OCI-LY7 (cell line): ENCODE results near the gene XRCC5. TPM values are rescaled to one million over a fixed set of nuclear protein-coding genes. Genes with fewer than 3 reads are reported as not detected.

Experiments used
- BruUV-seq: library from RNA; stranded (reverse); fragments of 400-500 nt; replicated peaks from 2 replicates; lab custom pipeline; 2021; lab: Mats Ljungman, UMichigan
- CTCF ChIA-PET: fragments of 300-600 bp; sonication (Branson Sonifier 250); formaldehyde crosslinking; loops from one replicate; lab custom pipeline; 2022; ENCODE audit warnings: antibody characterized with exemption; ENCODE audit not compliant: unreplicated experiment; lab: Charles Lee
- POLR2A ChIA-PET: fragments of 300-600 bp; sonication (Branson Sonifier 250); formaldehyde crosslinking; loops from one replicate; lab custom pipeline; 2022; ENCODE audit warnings: antibody characterized with exemption; lab: Charles Lee
- DNase-seq: peaks from one replicate; pipeline ENCODE4 v3.0.0-alpha.2; 2015; ENCODE audit warnings: low spot score
- H2AFZ ChIP-seq: fragments of 200-600 bp; sonication (generic), shearing (Covaris generic); 2 replicates; pipeline ENCODE4 v1.6.1; 2014; ENCODE audit warnings: mild to moderate bottlenecking, antibody characterized with exemption, low read length, moderate library complexity
- H3K27ac ChIP-seq: fragments of 200-600 bp; sonication (generic); 2 replicates; pipeline ENCODE4 v1.5.1; 2014; ENCODE audit warnings: mixed run types, low read depth, mild to moderate bottlenecking, moderate library complexity, low read length, inconsistent platforms; ENCODE audit not compliant: poor library complexity, severe bottlenecking
- H3K36me3 ChIP-seq: fragments of 200-600 bp; sonication (generic); 2 replicates; pipeline ENCODE4 v1.6.1; 2014; ENCODE audit warnings: mild to moderate bottlenecking, antibody characterized with exemption, low read length, moderate library complexity, mixed read lengths; ENCODE audit not compliant: insufficient read depth
- H3K4me1 ChIP-seq: fragments of 200-600 bp; sonication (generic); 2 replicates; pipeline ENCODE4 v1.5.1; 2014; ENCODE audit warnings: mild to moderate bottlenecking, low read length; ENCODE audit not compliant: insufficient read depth, poor library complexity, severe bottlenecking
- H3K4me2 ChIP-seq: fragments of 200-600 bp; sonication (generic); 2 replicates; pipeline ENCODE4 v1.6.1; 2014; ENCODE audit warnings: mild to moderate bottlenecking, low read length
- H3K4me3 ChIP-seq: fragments of 200-600 bp; sonication (generic); 2 replicates; pipeline ENCODE4 v1.5.1; 2014; ENCODE audit warnings: mild to moderate bottlenecking, low read depth, low read length; ENCODE audit not compliant: poor library complexity, severe bottlenecking
- H3K79me2 ChIP-seq: fragments of 200-600 bp; sonication (generic); 2 replicates; pipeline ENCODE4 v1.6.1; 2016; ENCODE audit warnings: low read depth, mild to moderate bottlenecking, low read length, moderate library complexity, mixed read lengths; ENCODE audit not compliant: insufficient read depth
- H3K9me2 ChIP-seq: fragments of 200-600 bp; sonication (generic); 2 replicates; pipeline ENCODE4 v1.6.1; 2016; ENCODE audit warnings: mild to moderate bottlenecking, low read length, mixed read lengths; ENCODE audit not compliant: insufficient read depth
- H3K9me3 ChIP-seq: fragments of 200-600 bp; sonication (generic); 2 replicates; pipeline ENCODE4 v1.6.1; 2014; ENCODE audit warnings: mild to moderate bottlenecking, mixed run types, low read length, mixed read lengths
- H4K20me1 ChIP-seq: fragments of 200-600 bp; sonication (generic); 2 replicates; pipeline ENCODE4 v1.6.1; 2014; ENCODE audit warnings: mild to moderate bottlenecking, antibody characterized with exemption, low read length, moderate library complexity, mixed read lengths; ENCODE audit not compliant: insufficient read depth
- EZH2phosphoT487 ChIP-seq: fragments of 200-600 bp; sonication (generic); IDR thresholded peaks from 2 replicates; pipeline ENCODE4 v1.6.1; 2018; ENCODE audit warnings: low read depth, borderline replicate concordance, mild to moderate bottlenecking, mixed run types, antibody characterized with exemption, low read length, moderate library complexity, mixed read lengths
- intact Hi-C: fragments of 100-400 bp; cut with micrococcal nuclease; formaldehyde crosslinking; loops from one replicate; pipeline ENCODE4 v1.10.0; 2022; ENCODE audit not compliant: unreplicated experiment
- total RNA-seq, 2 experiments: library from RNA; depleted of rRNA in 1 of 2; stranded (reverse); fragments of >200 nt in 1 of 2; shearing (Covaris generic) in 1 of 2; gene quantifications; 2 replicates each; pipeline ENCODE4 v1.2.3, GENCODE V29; 2014 to 2022
- TF ChIP-seq, protein P1 (sequence below): fragments of 200-600 bp; sonication (generic); conservative IDR thresholded peaks from 2 replicates; pipeline ENCODE4 v1.5.1; 2014; ENCODE audit warnings: mild to moderate bottlenecking, antibody characterized with exemption, low read length, moderate library complexity, mixed read lengths

XRCC5 gene
- total RNA-seq, 2 experiments from 2014 or later: 174 to 344 TPM

DNA sequence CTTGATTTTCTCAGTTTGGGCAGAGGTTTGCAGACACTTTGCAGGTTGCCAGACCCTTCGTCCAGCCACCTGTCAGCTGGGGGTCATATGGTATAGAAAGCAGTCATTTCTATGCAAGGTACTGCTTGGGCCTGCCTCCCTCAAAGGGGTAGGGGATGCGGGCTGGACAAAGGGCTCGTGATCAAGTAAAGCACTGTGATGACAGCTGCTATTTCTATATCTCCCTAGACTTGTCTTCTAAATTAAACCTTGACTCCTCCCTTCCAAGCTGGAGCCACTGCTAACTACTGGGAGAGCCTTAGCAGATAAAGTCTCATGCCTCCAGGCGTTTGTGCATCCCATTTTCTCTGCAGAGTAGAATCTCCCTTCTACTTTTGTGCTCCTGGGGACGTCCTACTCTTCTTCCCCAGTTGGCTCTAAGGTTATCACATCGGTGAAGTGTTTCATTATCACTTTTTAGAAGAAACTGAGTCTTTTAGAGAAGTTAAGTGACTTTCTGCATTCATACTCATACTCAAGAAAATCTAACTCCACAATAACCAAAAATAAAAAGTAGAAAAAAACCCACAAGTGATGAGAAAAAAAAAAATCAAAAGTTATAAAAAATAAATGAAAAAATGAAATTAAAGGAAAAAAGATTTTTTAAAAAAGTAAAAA lies 710 bp upstream of the XRCC5 start:
- peaks cover 40% of the 10 kb centered on the region for H3K4me1 ChIP-seq
- TSS peak; percentile 100 for BruUV-seq
- peaks cover 33% of the 10 kb centered on the region for H3K36me3 ChIP-seq
- H3K4me2 ChIP-seq: peak overlapping the region; percentile 69
- peak; percentile 16 for DNase-seq
- no peaks in the 10 kb centered on the region for H3K9me3 ChIP-seq
- no peak overlapping the region for H2AFZ ChIP-seq
- peak overlapping the region; percentile 49 for H3K27ac ChIP-seq
- TF ChIP-seq, protein P1, sequence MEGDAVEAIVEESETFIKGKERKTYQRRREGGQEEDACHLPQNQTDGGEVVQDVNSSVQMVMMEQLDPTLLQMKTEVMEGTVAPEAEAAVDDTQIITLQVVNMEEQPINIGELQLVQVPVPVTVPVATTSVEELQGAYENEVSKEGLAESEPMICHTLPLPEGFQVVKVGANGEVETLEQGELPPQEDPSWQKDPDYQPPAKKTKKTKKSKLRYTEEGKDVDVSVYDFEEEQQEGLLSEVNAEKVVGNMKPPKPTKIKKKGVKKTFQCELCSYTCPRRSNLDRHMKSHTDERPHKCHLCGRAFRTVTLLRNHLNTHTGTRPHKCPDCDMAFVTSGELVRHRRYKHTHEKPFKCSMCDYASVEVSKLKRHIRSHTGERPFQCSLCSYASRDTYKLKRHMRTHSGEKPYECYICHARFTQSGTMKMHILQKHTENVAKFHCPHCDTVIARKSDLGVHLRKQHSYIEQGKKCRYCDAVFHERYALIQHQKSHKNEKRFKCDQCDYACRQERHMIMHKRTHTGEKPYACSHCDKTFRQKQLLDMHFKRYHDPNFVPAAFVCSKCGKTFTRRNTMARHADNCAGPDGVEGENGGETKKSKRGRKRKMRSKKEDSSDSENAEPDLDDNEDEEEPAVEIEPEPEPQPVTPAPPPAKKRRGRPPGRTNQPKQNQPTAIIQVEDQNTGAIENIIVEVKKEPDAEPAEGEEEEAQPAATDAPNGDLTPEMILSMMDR: no peak
- no peak for TF ChIP-seq EZH2phosphoT487
- ChIA-PET CTCF (interaction anchor here (0.5 kb wide), 1 partner anchor 91 kb away, joined by 3 read pairs; no protein-coding TSS in a partner anchor), POLR2A (interaction anchor here (0.6 to 1.9 kb wide), 7 partner anchors 9 to 304 kb away, joined by 3 to 5 read pairs (median 5); partner anchors contain the start of gene SMARCAL1)
- H4K20me1 ChIP-seq: peaks cover 18% of the 10 kb centered on the region; the same call in 1 of the 2 replicates
- H3K9me2 ChIP-seq: no peaks in the 10 kb centered on the region
- peaks cover 43% of the 10 kb centered on the region for H3K79me2 ChIP-seq
- peak overlapping the region; percentile 91 for H3K4me3 ChIP-seq
- intact Hi-C loops: loop anchor here (2.0 to 10.0 kb wide), 2 partner anchors 390 to 1304 kb away; partner anchors contain the start of genes BARD1 and RPL37A

DNA sequence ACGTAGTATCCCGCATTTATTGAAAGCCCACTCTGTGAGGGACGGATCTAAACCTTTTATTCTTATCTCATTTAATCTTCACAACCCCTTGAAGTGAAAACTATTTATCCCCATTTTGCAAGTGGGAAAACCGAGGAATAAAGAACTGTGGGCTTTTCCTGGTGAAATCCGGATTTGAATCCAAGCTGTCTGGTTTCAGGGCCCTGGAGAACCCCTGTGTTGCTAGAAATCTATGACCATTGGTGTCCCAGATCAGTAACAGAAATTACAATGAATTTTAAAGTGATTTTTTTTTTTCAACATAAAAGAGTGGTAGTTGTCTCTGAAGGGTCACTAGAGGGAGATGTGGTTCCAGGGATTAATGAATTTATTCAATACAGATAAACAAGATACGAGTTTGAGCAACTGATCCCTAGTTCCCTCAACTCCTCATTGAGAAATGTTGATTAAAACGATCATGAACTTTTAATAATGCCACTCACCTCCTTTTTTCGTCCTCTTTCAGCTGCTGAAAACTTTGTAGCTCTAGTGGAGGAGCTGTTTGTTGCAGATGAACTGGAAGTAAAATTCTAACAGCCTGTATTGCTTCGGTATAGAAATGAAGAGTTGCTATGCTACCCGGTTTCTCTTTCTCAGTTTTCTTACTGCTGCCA lies 940 bp downstream of the XRCC5 start:
- Histone ChIP-seq H3K4me3 (peak overlapping the region; percentile 91), H2AFZ (peak overlapping the region; percentile 19; the same call in 1 of the 2 replicates), H3K4me2 (peak overlapping the region; percentile 71), H3K4me1 (peaks cover 54% of the 10 kb centered on the region), H3K9me2 (no peaks in the 10 kb centered on the region), H3K27ac (peak overlapping the region; percentile 74), H3K9me3 (no peaks in the 10 kb centered on the region), H3K79me2 (peaks cover 48% of the 10 kb centered on the region), H3K36me3 (peaks cover 50% of the 10 kb centered on the region), H4K20me1 (peaks cover 20% of the 10 kb centered on the region; the same call in 1 of the 2 replicates)
- CTCF ChIA-PET: interaction anchor here (0.8 kb wide), 1 partner anchor 14 kb away, joined by 4 read pairs; no protein-coding TSS in a partner anchor
- TSS peak; percentile 73 for BruUV-seq
- POLR2A ChIA-PET: interaction anchor here (0.6 to 1.8 kb wide), 6 partner anchors 7 to 94 kb away, joined by 3 to 10 read pairs (median 4); no protein-coding TSS in a partner anchor
- DNase-seq: peak; percentile 56
- TF ChIP-seq, protein P1: peak; percentile 84
- TF ChIP-seq EZH2phosphoT487: no peak
- intact Hi-C loops: loop anchor here (1.0 to 10.0 kb wide), 3 partner anchors 302 to 1305 kb away; partner anchors contain the start of genes BARD1, RPL37A and SMARCAL1
